HG03135 (cell line): ENCODE measurements around the gene SLC44A5.

Experiments
- ATAC-seq: cut with Tn5 transposase; IDR thresholded peaks from one replicate; pipeline ENCODE4 v1.9.1; 2021; ENCODE audit warnings: mild to moderate bottlenecking, moderate library complexity; ENCODE audit not compliant: unreplicated experiment

SLC44A5 gene

GRCh38 chr1:75589637-75590036, 21.3 kb downstream of the SLC44A5 start:
- no peak for ATAC-seq

DNA sequence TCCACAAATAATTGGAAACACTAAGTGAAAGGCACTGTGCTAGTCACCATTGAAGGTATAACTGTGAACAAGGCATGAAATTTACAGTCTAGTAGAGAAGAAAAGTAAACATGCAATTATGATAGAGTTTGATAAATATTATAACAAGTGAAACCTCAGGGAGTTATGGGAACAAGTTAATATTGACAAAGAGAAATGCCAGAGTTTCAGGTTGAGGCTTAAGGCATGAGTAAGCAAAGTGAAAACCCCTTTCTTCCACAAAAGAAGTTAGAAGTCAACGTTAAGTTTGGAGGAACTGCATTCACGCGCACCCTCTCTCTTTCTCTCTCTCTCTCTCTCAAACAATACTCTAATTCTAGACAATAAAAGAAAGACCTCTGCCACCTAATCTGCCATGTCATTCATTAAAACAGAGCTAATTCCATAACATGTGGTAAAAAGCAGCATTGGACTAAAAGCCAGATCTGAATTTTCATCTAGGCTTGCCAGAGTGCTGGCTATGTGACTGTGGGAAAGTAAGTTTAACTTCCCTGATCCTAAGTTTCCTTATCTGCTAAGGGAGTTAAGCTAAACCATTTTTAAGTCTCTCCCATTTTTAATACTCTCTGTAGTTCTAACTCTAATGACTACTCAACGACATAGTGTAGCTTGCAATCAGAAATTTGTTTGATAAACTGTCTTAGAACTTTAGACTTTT, 22.0 kb downstream of the SLC44A5 start:
- peak; percentile 50 for ATAC-seq

DNA sequence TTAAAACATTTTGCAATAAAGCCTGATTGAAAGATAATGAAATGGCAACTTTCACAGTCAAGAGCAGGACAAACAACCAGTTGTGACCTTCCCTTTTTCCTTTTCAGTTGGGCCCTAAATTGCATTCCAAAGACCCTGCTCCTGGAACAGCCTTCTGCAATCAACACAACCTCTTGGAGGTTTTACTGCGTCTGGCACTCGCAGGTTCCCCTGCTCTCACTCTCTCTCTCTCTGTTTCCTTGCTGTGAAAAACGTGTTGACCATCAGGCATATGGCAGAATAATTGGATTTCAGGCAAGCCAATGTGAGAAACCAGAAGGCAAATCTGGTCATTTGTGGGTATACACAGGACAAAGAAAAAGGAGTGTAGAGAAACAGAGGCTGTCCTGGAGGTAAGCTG, 23.2 kb downstream of the SLC44A5 start:
- no peak for ATAC-seq

DNA sequence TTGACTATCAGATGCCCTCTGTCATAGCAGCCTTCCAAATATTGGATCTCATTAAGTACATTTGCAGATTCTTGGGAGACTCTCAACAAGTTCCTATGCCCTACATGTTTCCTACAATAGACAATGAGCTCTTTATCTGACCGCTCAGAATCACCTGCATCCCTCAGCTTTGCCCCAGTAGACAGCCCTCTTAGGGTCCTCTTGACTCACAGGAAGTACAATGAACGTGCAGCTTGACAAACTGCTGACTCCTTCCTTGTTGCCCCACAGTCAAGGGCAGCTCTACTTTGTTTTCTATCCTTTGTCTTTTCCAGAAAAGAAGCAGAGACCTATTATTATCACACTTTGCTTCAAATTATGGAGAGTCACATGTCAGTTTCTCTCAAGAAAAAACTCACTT, 27.6 kb downstream of the SLC44A5 start:
- no peak for ATAC-seq

DNA sequence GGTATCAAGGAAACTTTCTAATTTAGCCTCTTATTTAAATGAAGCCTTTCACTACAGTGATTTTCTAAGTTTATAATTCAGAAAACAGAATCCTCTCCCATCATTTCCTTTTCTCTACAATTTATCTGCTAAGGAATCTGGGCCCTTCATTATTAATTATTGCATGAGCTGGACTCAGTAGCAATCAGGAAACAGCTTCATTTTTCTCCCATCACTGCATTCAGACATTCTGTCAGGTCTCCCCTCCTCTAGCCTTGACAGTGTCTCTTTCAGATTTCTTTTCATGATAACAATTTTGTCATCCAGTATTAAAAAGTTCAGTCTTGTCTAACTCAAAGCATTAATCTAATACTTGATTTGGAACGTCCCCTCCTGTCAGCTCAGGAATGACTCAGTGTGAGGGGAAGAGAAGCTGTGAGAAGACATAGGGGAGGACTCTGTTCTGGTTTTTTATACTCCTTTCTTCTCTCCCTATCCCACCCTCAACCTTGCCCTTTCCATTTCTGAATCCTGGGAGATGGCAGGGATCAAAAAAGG, 28.1 kb downstream of the SLC44A5 start:
- no peak for ATAC-seq

DNA sequence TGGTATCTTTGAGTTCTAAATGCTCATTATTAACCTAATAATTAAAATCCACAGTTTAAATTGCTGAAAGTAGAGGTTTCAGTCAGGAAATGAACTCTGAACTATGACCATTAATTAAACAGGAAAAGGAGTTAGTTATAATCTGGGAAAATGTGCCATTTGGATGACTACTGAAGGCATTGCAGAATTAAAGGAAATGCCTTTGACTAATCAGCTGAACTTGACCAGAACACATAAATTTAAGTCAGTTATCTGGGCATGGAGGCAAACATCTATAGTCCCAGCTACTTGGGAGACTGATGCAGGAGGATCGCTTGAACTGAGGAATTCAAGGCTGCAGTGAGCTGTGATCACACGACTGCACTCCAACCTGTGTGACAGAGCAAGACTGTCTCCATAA, 31.9 kb downstream of the SLC44A5 start:
- ATAC-seq = no peak

- ATAC-seq = no peak
These were observed 35.1 kb downstream of the SLC44A5 start for GRCh38 chr1:75575837-75576236.

- no peak for ATAC-seq
These were observed 43.7 kb downstream of the SLC44A5 start for GRCh38 chr1:75567191-75567590.

- no peak for ATAC-seq
These were observed 51.1 kb downstream of the SLC44A5 start for GRCh38 chr1:75559800-75560199.

- ATAC-seq = no peak
These were observed 51.8 kb downstream of the SLC44A5 start for GRCh38 chr1:75559136-75559535.

DNA sequence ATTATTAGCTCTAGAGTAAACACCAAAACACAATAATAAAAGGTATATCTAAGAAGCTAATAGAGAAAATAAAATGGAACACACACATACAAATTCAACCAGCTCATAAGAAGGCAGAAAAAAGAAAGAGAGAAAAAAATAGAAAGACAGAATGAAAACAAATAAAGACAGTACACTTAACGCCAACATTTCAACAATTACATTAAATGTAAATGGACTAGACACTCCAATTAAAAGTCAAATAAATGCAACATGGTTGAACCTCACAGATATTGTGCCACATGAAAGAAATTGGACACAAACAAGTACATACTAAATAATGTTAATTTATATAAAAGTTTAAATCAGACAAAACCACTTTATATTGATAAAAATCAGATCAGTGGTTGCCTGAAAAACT, 56.0 kb downstream of the SLC44A5 start:
- no peak for ATAC-seq

- ATAC-seq = no peak
These were observed 56.7 kb downstream of the SLC44A5 start for GRCh38 chr1:75554181-75554580.

DNA sequence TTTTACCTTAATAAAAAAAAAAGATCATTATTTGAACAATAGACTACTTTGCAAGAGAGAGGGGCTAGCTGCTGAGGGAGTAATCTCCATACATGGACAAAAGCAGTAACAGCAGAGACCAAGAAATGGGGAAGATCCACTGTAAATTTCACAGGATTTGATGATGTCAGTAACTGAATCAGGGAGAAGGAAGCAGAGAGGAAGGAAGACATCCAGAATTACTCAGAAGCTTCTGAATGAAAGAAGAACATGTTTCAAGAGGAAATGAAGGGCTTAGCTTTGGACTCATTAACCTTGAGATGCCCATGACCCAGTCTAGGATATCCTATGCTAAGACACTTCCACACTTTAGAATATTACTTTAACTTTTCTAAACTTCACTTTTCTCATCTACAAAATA, 60.4 kb downstream of the SLC44A5 start:
- no peak for ATAC-seq

GRCh38 chr1:75548721-75549480, 62.0 kb downstream of the SLC44A5 start:
- no peak for ATAC-seq

- no peak for ATAC-seq
These were observed 67.2 kb downstream of the SLC44A5 start for GRCh38 chr1:75543705-75544104.

DNA sequence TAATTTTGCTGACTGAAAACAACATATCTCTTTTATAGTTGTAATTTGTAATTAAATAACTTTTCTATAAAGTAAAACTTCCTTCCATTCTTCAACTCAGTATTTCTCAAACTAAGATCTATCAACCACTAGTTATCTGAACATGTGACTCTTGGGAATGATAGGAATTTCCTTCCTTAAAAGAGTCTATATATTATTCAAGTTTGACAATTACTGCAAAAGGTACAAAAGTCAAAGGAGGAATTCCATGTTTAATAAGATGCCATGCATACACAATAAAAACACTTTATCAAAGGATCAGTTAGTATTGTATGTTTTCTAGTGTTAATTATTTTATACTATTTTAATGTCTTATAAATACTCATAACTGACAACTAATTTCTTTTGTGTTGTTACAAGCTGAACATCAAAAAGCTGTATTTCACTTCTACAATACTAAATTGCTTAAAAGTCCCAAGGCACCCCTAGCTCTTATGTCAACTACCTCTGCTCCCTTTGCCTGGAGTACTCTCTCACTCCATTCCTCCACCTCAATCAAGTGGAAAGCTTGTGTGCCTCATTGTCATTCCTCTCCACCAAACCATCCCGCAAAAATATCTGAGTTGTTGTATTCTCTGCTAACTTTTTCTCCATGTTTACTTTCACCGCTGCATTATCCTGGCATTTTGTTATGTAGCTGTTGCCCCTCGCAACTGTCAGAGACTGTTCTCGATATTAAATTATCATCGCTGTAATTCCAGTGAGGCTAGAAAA, 67.9 kb downstream of the SLC44A5 start:
- no peak for ATAC-seq

GRCh38 chr1:75539230-75540116, 71.4 kb downstream of the SLC44A5 start:
- no peak for ATAC-seq

DNA sequence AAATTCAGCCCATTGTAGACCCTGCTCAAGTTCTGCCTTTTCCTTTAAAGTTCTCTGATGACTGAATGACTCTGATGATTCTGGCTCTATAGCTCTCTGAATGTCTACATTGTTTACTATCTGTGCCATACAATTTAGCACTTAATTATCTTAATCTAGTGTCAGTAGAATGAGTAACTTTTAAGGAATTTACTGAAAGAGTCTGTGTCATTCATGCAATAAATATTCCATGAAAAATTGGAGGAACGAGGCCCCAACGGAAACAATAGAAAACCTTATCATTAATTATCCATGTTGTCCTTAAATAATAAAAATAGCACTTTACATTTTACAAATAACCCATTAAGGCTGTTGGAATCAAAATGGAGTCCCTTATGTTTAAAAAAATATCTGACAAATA, 77.8 kb downstream of the SLC44A5 start:
- no peak for ATAC-seq

DNA sequence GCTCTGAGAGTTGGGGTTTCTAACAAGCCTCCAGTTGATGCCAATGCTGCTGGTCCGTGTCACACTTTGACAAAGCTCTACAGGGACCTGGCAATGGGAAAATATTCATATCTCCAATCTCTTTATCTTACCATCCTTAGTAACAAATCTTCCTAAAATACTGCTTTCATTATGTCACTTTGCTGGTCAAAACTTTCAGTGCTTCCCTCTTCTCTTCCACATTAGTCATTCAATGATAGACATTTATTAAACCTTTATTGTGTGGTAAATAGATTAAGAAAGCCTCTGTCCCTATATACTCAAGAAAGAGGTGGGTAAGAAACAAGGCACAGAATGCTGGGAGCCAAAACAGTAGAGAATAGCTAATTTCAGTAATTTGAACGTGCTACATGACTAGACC, 79.3 kb downstream of the SLC44A5 start:
- no peak for ATAC-seq

DNA sequence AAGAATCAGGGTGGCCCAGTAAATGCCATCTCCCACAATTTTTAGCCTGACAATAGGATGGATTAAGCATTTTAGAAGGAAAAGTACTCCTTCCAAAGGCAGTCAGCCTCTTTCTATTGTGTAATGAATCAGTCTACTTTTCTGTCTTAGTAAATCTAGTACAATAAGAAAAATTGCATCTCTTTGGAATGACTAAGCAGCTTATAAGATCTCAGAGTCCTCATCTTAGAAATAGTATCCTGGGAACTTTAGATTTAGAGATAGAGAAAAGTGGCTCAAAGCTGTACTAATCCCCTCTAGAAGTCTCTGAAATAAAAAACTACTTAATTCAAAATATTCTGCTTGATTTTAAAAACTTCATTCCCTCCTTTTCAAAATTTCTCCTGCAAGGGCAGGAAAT, 81.4 kb downstream of the SLC44A5 start:
- no peak for ATAC-seq

GRCh38 chr1:75528001-75528400, 82.9 kb downstream of the SLC44A5 start:
- ATAC-seq = no peak
